Keratinocyte (primary cell): ENCODE measurements around the gene SLCO3A1.

Experiments
- EZH2 ChIP-seq: IDR thresholded peaks from one replicate; pipeline ENCODE4 v1.6.1; 2012; ENCODE audit warnings: inconsistent platforms, mild to moderate bottlenecking, low read length, moderate library complexity
- TF ChIP-seq, protein P1 (sequence below), 3 experiments: IDR thresholded peaks in 1 of 3; conservative IDR thresholded peaks in 1 of 3; optimal IDR thresholded peaks in 1 of 3; 2 replicates in 2 of 3; 3 replicates in 1 of 3; pipeline versions ENCODE3 to v1.5.1; 2011; ENCODE audit warnings: low read length in 3 of 3, mild to moderate bottlenecking in 3 of 3, moderate library complexity in 2 of 3, control low read depth in 1 of 3, inconsistent platforms in 1 of 3; ENCODE audit not compliant: insufficient read depth in 2 of 3; ENCODE audit errors: extremely low read depth in 1 of 3

DNA sequence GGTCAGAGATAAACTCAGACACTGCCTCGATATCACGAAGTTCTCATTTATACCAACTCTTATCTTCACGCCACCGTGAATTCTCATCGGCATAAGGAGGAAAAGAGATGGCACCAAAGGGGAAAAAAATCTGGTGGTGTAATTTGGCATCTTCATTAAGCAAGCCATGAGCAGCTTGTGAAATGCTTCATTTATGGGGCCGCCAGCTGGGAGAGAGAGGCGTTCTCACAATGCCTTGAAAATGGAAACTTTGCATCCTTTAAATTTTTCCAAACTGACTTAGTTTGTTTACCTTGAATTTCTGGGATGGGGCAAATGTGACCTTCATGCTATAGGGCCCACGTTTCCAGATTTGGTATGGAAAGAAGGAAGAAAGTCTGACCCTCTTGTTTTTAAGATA lies 297.7 kb downstream of the SLCO3A1 start:
- TF ChIP-seq, protein P1, sequence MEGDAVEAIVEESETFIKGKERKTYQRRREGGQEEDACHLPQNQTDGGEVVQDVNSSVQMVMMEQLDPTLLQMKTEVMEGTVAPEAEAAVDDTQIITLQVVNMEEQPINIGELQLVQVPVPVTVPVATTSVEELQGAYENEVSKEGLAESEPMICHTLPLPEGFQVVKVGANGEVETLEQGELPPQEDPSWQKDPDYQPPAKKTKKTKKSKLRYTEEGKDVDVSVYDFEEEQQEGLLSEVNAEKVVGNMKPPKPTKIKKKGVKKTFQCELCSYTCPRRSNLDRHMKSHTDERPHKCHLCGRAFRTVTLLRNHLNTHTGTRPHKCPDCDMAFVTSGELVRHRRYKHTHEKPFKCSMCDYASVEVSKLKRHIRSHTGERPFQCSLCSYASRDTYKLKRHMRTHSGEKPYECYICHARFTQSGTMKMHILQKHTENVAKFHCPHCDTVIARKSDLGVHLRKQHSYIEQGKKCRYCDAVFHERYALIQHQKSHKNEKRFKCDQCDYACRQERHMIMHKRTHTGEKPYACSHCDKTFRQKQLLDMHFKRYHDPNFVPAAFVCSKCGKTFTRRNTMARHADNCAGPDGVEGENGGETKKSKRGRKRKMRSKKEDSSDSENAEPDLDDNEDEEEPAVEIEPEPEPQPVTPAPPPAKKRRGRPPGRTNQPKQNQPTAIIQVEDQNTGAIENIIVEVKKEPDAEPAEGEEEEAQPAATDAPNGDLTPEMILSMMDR (optimal IDR thresholded peaks at IDR 0.05 in 1 of 3, IDR thresholded peaks at IDR 0.05 in 1 of 3, conservative IDR thresholded peaks at IDR 0.05 in 1 of 3; ENCODE audit: extremely low read depth in 1 of 3, insufficient read depth in 2 of 3, low read length in 3 of 3) = no peak
- TF ChIP-seq EZH2 = no peak
